Chondrocyte (in vitro differentiated cells): ENCODE results near the gene CXCL12. TPM values are rescaled to one million over a fixed set of nuclear protein-coding genes. Genes with fewer than 3 reads are reported as not detected.

ENCODE experiments used
- DNase-seq: peaks from one replicate; pipeline ENCODE4 v3.0.0; 2021; ENCODE audit warnings: mixed read lengths, low spot score
- H3K27ac Mint-ChIP-seq: one replicate; pipeline ENCODE4 v1.8.0; 2021; ENCODE audit warnings: mild to moderate bottlenecking, moderate library complexity, mixed read lengths; ENCODE audit not compliant: unreplicated experiment
- H3K27me3 Mint-ChIP-seq: 2 replicates; pipeline ENCODE4 v1.8.0; 2021; ENCODE audit warnings: low read depth, mixed read lengths
- H3K36me3 Mint-ChIP-seq: 2 replicates; pipeline ENCODE4 v1.8.0; 2021; ENCODE audit warnings: low read depth, mixed read lengths
- H3K4me1 Mint-ChIP-seq: 2 replicates; pipeline ENCODE4 v1.8.0; 2021; ENCODE audit warnings: low read depth, mild to moderate bottlenecking, mixed read lengths
- H3K4me3 Mint-ChIP-seq: one replicate; pipeline ENCODE4 v1.8.0; 2021; ENCODE audit warnings: mild to moderate bottlenecking, moderate library complexity, mixed read lengths; ENCODE audit not compliant: unreplicated experiment
- H3K9me3 Mint-ChIP-seq: 2 replicates; pipeline ENCODE4 v1.8.0; 2021; ENCODE audit warnings: low read depth, mixed read lengths
- total RNA-seq: library from RNA; stranded (reverse); gene quantifications from 3 replicates; pipeline ENCODE4 v1.2.1, GENCODE V29; 2021
- TF ChIP-seq, protein P1 (sequence below): fragments of 200-600 bp; sonication (generic); IDR thresholded peaks from 2 replicates; pipeline ENCODE4 v1.5.0; 2021; ENCODE audit warnings: antibody characterized with exemption, mild to moderate bottlenecking, moderate library complexity

Gene CXCL12
- total RNA-seq, 1 donor from 2014 or later, result 65.5 TPM

DNA sequence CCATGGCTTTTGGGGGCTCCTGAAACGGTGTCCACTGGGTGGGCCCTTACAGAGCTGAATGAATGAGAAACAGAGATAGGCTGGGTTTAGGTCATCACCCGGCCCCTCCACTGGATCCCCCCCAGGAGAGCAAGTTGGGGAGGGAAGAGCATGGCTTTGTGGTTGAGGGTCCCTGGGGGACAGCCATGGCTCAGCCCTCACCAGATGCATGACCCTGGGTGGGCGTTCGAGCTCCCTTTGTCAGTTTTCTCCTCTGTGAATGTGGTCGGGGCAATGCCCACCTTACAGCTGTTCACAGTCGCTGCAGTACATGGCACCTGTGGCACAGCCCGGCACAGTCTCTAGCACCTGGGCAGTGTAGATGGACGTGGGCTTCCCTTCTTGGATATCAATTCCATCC is 40.6 kb upstream of the CXCL12 start:
- peaks cover 19% of the 10 kb centered on the region for H3K9me3 Mint-ChIP-seq
- TF ChIP-seq, protein P1, sequence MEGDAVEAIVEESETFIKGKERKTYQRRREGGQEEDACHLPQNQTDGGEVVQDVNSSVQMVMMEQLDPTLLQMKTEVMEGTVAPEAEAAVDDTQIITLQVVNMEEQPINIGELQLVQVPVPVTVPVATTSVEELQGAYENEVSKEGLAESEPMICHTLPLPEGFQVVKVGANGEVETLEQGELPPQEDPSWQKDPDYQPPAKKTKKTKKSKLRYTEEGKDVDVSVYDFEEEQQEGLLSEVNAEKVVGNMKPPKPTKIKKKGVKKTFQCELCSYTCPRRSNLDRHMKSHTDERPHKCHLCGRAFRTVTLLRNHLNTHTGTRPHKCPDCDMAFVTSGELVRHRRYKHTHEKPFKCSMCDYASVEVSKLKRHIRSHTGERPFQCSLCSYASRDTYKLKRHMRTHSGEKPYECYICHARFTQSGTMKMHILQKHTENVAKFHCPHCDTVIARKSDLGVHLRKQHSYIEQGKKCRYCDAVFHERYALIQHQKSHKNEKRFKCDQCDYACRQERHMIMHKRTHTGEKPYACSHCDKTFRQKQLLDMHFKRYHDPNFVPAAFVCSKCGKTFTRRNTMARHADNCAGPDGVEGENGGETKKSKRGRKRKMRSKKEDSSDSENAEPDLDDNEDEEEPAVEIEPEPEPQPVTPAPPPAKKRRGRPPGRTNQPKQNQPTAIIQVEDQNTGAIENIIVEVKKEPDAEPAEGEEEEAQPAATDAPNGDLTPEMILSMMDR, result no peak
- no peak overlapping the region for H3K4me3 Mint-ChIP-seq
- peaks cover 7% of the 10 kb centered on the region for H3K4me1 Mint-ChIP-seq
- no peak overlapping the region for H3K27ac Mint-ChIP-seq
- peaks cover 4% of the 10 kb centered on the region for H3K36me3 Mint-ChIP-seq
- peaks cover 8% of the 10 kb centered on the region for H3K27me3 Mint-ChIP-seq
- DNase-seq, result no peak

DNA sequence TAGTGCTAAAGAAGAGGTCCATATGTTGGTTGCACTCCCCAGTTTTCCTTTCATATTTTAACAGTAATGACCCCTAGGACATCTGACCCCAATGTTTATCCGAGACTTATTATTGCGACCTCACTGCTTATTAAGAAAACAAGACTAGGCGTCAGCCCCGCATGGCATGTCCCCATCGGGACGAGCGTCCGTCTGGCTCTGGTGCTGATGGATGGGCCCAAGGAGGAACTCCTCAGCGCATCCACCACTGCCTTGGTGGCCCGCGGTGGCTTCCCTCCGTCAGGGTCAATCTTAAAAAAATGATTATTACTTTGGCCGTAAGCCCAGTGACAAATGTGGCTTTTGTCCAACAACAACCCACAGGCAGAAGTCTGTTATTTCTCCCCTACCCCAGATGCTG is 40.1 kb upstream of the CXCL12 start:
- no peak overlapping the region for H3K4me3 Mint-ChIP-seq
- peaks cover 7% of the 10 kb centered on the region for H3K4me1 Mint-ChIP-seq
- no peak overlapping the region for H3K27ac Mint-ChIP-seq
- peaks cover 2% of the 10 kb centered on the region for H3K36me3 Mint-ChIP-seq
- peaks cover 8% of the 10 kb centered on the region for H3K27me3 Mint-ChIP-seq
- no peak for DNase-seq
- H3K9me3 Mint-ChIP-seq, result peaks cover 13% of the 10 kb centered on the region
- TF ChIP-seq, protein P1, result no peak

DNA sequence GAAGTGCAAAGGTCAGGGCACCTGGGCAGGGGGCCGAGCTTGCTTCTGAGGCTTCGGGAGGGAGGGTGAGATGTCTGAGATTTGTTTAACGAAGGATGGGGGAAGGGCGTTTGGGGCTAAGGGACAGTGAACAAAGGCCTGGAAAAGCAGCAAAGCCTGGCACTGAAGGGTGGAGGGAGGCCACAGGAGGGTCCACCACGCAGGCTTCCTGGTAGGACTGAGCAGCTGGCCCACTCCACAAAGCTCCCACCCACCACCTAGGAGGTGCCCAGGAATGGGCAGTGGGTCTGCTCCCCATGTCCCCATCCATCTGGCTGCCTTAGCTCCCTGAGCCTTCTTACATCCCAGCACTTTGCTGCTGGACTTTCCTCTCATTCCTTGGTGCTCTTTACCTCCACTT is 39.4 kb upstream of the CXCL12 start:
- Mint-ChIP-seq H3K4me1 (peaks cover 7% of the 10 kb centered on the region), H3K9me3 (peaks cover 7% of the 10 kb centered on the region), H3K4me3 (no peak overlapping the region), H3K36me3 (peaks cover 2% of the 10 kb centered on the region), H3K27me3 (peaks cover 8% of the 10 kb centered on the region), H3K27ac (no peak overlapping the region)
- DNase-seq, result no peak
- TF ChIP-seq, protein P1, result no peak

DNA sequence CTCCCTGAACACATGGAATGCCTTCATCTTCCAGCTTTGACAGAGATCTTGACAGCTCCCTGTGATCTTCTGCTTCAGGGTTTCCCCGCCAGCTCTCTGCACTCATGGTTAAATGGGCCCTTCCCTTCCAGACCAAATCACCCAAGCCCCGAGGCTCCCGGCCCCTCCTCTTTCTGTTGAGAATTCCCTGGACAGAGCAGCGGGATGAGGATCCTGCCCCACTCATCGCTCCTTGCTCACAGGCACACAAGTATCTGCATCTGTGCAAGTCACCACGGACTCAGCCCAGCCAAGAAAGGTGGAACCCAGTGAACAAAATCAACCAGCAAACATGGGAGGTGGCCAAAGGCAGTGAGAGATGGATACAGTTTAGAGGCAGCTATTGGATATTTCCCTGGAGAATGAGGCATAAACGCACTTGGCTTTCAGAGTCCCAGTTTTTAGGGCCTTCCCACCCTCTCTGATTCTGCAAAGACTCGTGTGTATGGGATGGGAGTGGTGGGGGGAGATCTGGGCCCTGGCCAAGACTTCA is 37.7 kb upstream of the CXCL12 start:
- H3K4me1 Mint-ChIP-seq, result peaks cover 7% of the 10 kb centered on the region
- H3K9me3 Mint-ChIP-seq, result no peaks in the 10 kb centered on the region
- no peak overlapping the region for H3K4me3 Mint-ChIP-seq
- H3K27me3 Mint-ChIP-seq, result peaks cover 6% of the 10 kb centered on the region
- TF ChIP-seq, protein P1, result no peak
- no peak overlapping the region for H3K27ac Mint-ChIP-seq
- no peak for DNase-seq
- H3K36me3 Mint-ChIP-seq, result no peaks in the 10 kb centered on the region

DNA sequence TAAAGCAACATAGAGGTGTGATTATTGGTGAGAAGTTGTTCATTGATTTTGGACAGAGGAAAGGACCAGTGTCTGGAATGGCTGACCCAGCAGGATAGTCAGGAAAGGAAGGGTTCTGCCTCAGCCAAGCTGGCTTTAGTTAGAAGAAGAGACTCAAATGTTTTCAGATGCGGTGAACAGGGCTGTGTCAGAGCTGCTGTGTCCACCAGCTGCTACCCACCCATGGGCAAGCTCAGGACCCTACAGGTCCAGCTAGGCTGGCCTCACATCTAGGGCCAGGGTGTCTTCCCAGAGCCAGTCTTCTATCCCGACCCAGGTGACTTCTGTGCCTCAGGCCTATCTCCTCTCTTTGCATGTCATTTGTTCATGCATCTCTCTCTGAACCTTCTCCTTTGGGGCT is 37.3 kb upstream of the CXCL12 start:
- Mint-ChIP-seq H3K4me1 (peaks cover 7% of the 10 kb centered on the region), H3K27ac (no peak overlapping the region), H3K4me3 (no peak overlapping the region), H3K36me3 (no peaks in the 10 kb centered on the region), H3K9me3 (no peaks in the 10 kb centered on the region), H3K27me3 (peaks cover 6% of the 10 kb centered on the region)
- DNase-seq, result no peak
- TF ChIP-seq, protein P1, result no peak
